Peyer's patch (tissue), 4 donors: ENCODE data around the gene SCYL1. TPM values are rescaled to one million over a fixed set of nuclear protein-coding genes. Genes with fewer than 3 reads are reported as not detected.
"Not testable (repeated sequence)": the region's sequence is repeated elsewhere in the genome, so short reads cannot be mapped to it uniquely, and the experiment has no call there.

Experiments used
- DNase-seq, 3 donors: peaks; one replicate each; pipeline ENCODE4 v3.0.0-alpha.2; 2017 to 2019
- H3K27ac ChIP-seq, 4 donors: fragments of 200-600 bp; sonication (generic); one replicate each; pipeline ENCODE4 v1.5.1; 2016 to 2019
- H3K27me3 ChIP-seq, 2 donors: fragments of 200-600 bp; sonication (generic); one replicate each; pipeline ENCODE4 v1.5.1; 2019
- H3K36me3 ChIP-seq, 3 donors: fragments of 200-600 bp; sonication (generic); one replicate each; pipeline ENCODE4 v1.5.1; 2016 to 2019
- H3K4me1 ChIP-seq, 4 donors: fragments of 200-600 bp; sonication (generic); one replicate each; pipeline ENCODE4 v1.5.1; 2016 to 2019
- H3K4me3 ChIP-seq, 4 donors: fragments of 200-600 bp; sonication (generic); 1 replicate in 3 of 4; 2 replicates in 1 of 4; pipeline ENCODE4 v1.5.1; 2016 to 2019; ENCODE audit warnings: mild to moderate bottlenecking in 1 of 4
- H3K9me3 ChIP-seq, 4 donors: fragments of 200-600 bp; sonication (generic); one replicate each; pipeline ENCODE4 v1.5.1; 2016 to 2019; ENCODE audit warnings: mild to moderate bottlenecking in 1 of 4
- CTCF ChIP-seq, 6 experiments: fragments of 450-650 bp in 4 of 6; fragments of 200-600 bp in 2 of 6; sonication (generic) in 1 of 6; IDR thresholded peaks; one replicate each; pipeline ENCODE4 v1.5.1; 2017 to 2019; ENCODE audit warnings: antibody characterized with exemption in 6 of 6, mild to moderate bottlenecking in 3 of 6, moderate library complexity in 1 of 6
- POLR2A ChIP-seq, 2 donors: fragments of 450-650 bp; IDR thresholded peaks; one replicate each; pipeline ENCODE4 v1.5.1; 2017; ENCODE audit warnings: antibody characterized with exemption in 2 of 2, mild to moderate bottlenecking in 2 of 2, moderate library complexity in 2 of 2
- total RNA-seq, 4 donors: library from RNA; depleted of rRNA; stranded (reverse); fragments of >200 nt; gene quantifications; one replicate each; pipeline ENCODE4 v1.1.0, GENCODE V29; 2016

SCYL1 gene
- total RNA-seq, 4 donors from 2014 or later: 73.4 to 88.1 (median 79.0) TPM

GRCh38 chr11:65516135-65516968, 8.5 kb upstream of the SCYL1 start:
- Histone ChIP-seq H3K27ac (no peak overlapping the region), H3K36me3 (no peaks in the 10 kb centered on the region), H3K4me3 (no peak overlapping the region), H3K4me1 (no peaks in the 10 kb centered on the region), H3K27me3 (no peaks in the 10 kb centered on the region), H3K9me3 (no peaks in the 10 kb centered on the region)
- TF ChIP-seq POLR2A (IDR thresholded peaks at IDR 0.05) (no peak), CTCF (IDR thresholded peaks at IDR 0.05) (no peak)
- no peak for DNase-seq

GRCh38 chr11:65518941-65519549, 5.8 kb upstream of the SCYL1 start:
- not testable (repeated sequence) for H3K4me3 ChIP-seq, DNase-seq, H3K9me3 ChIP-seq, H3K27ac ChIP-seq, H3K36me3 ChIP-seq, H3K27me3 ChIP-seq, H3K4me1 ChIP-seq

- not testable (repeated sequence) for H3K36me3 ChIP-seq, DNase-seq, H3K27me3 ChIP-seq, H3K9me3 ChIP-seq
- peak overlapping the region in 2 of 4 donors; percentile 56 to 92 for H3K27ac ChIP-seq
- H3K4me1 ChIP-seq: peaks cover 0 to 25% (median 20%) of the 10 kb centered on the region in 4 donors
- peak overlapping the region in 1 of 4 donors; percentile 9 for H3K4me3 ChIP-seq
Measured at GRCh38 chr11:65521777-65522521, 2.9 kb upstream of the SCYL1 start.

GRCh38 chr11:65522718-65523630, 1.9 kb upstream of the SCYL1 start:
- Histone ChIP-seq H3K36me3 (peaks cover 0 to 20% (median 0%) of the 10 kb centered on the region in 3 donors), H3K4me3 (peak overlapping the region in 1 of 4 donors; percentile 24), H3K27ac (peak overlapping the region; percentile 56 to 92 (median 85)), H3K4me1 (peaks cover 0 to 27% (median 20%) of the 10 kb centered on the region in 4 donors)
- not testable (repeated sequence) for H3K9me3 ChIP-seq, H3K27me3 ChIP-seq
- peak in 1 of 3 donors; percentile 42 for DNase-seq

GRCh38 chr11:65523631-65523968, 1.3 kb upstream of the SCYL1 start:
- H3K27me3 ChIP-seq, DNase-seq, H3K9me3 ChIP-seq, H3K4me3 ChIP-seq: not testable (repeated sequence)
- peak overlapping the region; percentile 56 to 92 (median 85) for H3K27ac ChIP-seq
- H3K36me3 ChIP-seq: peaks cover 0 to 22% (median 0%) of the 10 kb centered on the region in 3 donors
- H3K4me1 ChIP-seq: peaks cover 0 to 27% (median 20%) of the 10 kb centered on the region in 4 donors

- H3K4me1 ChIP-seq: peaks cover 0 to 27% (median 20%) of the 10 kb centered on the region in 4 donors
- peaks cover 0 to 24% (median 0%) of the 10 kb centered on the region in 3 donors for H3K36me3 ChIP-seq
- peak in 1 of 3 donors; percentile 71 for DNase-seq
- H3K27me3 ChIP-seq: no peaks in the 10 kb centered on the region
- H3K9me3 ChIP-seq: no peaks in the 10 kb centered on the region
- TF ChIP-seq POLR2A (IDR thresholded peaks at IDR 0.05) (no peak), CTCF (IDR thresholded peaks at IDR 0.05) (no peak)
- peak overlapping the region; percentile 56 to 92 (median 85) for H3K27ac ChIP-seq
- peak overlapping the region in 3 of 4 donors; percentile 4 to 100 (median 99) for H3K4me3 ChIP-seq
Measured at GRCh38 chr11:65524014-65524740, 706 bp upstream of the SCYL1 start.
